Sigmoid colon (tissue), 7 donors: ENCODE data around the gene COL4A3. TPM values are rescaled to one million over a fixed set of nuclear protein-coding genes. Genes with fewer than 3 reads are reported as not detected.
"Not testable (repeated sequence)": the region's sequence is repeated elsewhere in the genome, so short reads cannot be mapped to it uniquely, and the experiment has no call there.

Experiments used
- DNase-seq: peaks from one replicate; pipeline ENCODE4 v3.0.0-alpha.2; 2019
- H3K27ac ChIP-seq, 4 donors: fragments of 200-600 bp; sonication (generic); one replicate each; pipeline ENCODE4 v1.5.1; 2016 to 2019; ENCODE audit warnings: mild to moderate bottlenecking in 1 of 4
- H3K27me3 ChIP-seq, 3 donors: fragments of 200-600 bp; sonication (generic); one replicate each; pipeline ENCODE4 v1.5.1; 2019; ENCODE audit warnings: mild to moderate bottlenecking in 1 of 3
- H3K36me3 ChIP-seq, 4 donors: fragments of 200-600 bp; sonication (generic); one replicate each; pipeline ENCODE4 v1.5.1; 2016 to 2019
- H3K4me1 ChIP-seq, 4 donors: fragments of 200-600 bp; sonication (generic); one replicate each; pipeline ENCODE4 v1.5.1; 2017 to 2019
- H3K4me3 ChIP-seq, 4 donors: fragments of 200-600 bp; sonication (generic); one replicate each; pipeline ENCODE4 v1.5.1; 2017 to 2019; ENCODE audit warnings: mild to moderate bottlenecking in 2 of 4, moderate library complexity in 1 of 4
- H3K9me3 ChIP-seq, 4 donors: fragments of 200-600 bp in 3 of 4; sonication (generic) in 3 of 4; one replicate each; pipeline versions ENCODE4 v1.5.1 to v1.6.1; 2013 to 2019
- EP300 ChIP-seq, 4 donors: sonication (generic); formaldehyde crosslinking; IDR thresholded peaks; one replicate each; pipeline ENCODE4 v1.6.1; 2017; ENCODE audit warnings: antibody characterized with exemption in 4 of 4
- POLR2A ChIP-seq, 2 donors: fragments of 450-650 bp; IDR thresholded peaks; one replicate each; pipeline ENCODE4 v1.6.1; 2016; ENCODE audit warnings: antibody characterized with exemption in 2 of 2, mild to moderate bottlenecking in 2 of 2, moderate library complexity in 2 of 2
- POLR2AphosphoS5 ChIP-seq, 4 donors: sonication (generic); formaldehyde crosslinking; IDR thresholded peaks; one replicate each; pipeline ENCODE4 v1.6.1; 2017; ENCODE audit warnings: antibody characterized with exemption in 4 of 4
- WGBS, 2 donors: extraction: QIAGEN DNeasy Blood & Tissue Kit; methylation state at CpG; one replicate each; pipeline ENCODE4 v1.1.7; 2013; 5-methylcytosine and 5-hydroxymethylcytosine counted together
- intact Hi-C: fragments of 100-400 bp; cut with DNase I; formaldehyde crosslinking; loops from one replicate; pipeline ENCODE4 v1.15.1; 2023
- polyA plus RNA-seq, 3 donors: library from polyadenylated mRNA; stranded (reverse); fragments of 200-250 nt; gene quantifications; one replicate each; pipeline ENCODE4 v1.2.3, GENCODE V29; 2013
- total RNA-seq, 4 donors: library from RNA; depleted of rRNA; stranded (reverse); fragments of >200 nt; gene quantifications; one replicate each; pipeline ENCODE4 v1.1.0, GENCODE V29; 2016
- TF ChIP-seq, protein P1 (sequence below), 4 experiments: fragments of 450-650 bp in 3 of 4; fragments of 200-600 bp in 1 of 4; IDR thresholded peaks; one replicate each; pipeline ENCODE4 v1.5.1; 2016 to 2019; ENCODE audit warnings: antibody characterized with exemption in 4 of 4, mild to moderate bottlenecking in 3 of 4, moderate library complexity in 2 of 4
- donor health status: healthy with polysubstance abuse.
- donor health status: Bipolar disorder and iron deficiency.
- donor health status: healthy.

COL4A3 gene
- total and polyA plus RNA-seq, 7 donors = under 0.01 to 1.6 (median 0.93) TPM; not detected in 1

DNA sequence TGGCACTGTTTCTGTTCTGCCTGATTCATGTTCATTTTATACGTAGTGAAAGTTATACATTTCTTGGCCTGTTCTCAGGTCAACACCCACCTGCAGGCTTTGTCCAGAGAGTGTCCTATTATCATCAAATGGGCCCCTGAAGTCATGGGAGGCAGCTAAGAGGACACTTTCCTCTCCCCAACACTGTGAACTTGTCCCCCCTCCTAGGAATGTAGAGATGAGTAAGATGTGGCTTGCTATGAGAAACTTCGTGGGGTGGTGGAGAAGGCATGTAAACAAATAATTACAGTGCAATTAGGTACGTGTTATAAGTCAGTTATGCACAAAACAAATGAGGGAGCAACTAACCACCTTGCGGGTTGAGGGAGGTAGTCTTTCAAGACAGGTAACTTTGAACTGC, 57.9 kb downstream of the COL4A3 start:
- H3K36me3 ChIP-seq = no peaks in the 10 kb centered on the region
- TF ChIP-seq, protein P1, sequence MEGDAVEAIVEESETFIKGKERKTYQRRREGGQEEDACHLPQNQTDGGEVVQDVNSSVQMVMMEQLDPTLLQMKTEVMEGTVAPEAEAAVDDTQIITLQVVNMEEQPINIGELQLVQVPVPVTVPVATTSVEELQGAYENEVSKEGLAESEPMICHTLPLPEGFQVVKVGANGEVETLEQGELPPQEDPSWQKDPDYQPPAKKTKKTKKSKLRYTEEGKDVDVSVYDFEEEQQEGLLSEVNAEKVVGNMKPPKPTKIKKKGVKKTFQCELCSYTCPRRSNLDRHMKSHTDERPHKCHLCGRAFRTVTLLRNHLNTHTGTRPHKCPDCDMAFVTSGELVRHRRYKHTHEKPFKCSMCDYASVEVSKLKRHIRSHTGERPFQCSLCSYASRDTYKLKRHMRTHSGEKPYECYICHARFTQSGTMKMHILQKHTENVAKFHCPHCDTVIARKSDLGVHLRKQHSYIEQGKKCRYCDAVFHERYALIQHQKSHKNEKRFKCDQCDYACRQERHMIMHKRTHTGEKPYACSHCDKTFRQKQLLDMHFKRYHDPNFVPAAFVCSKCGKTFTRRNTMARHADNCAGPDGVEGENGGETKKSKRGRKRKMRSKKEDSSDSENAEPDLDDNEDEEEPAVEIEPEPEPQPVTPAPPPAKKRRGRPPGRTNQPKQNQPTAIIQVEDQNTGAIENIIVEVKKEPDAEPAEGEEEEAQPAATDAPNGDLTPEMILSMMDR (IDR thresholded peaks at IDR 0.05) = no peak
- intact Hi-C loops = no loop called here
- H3K27me3 ChIP-seq = no peaks in the 10 kb centered on the region
- H3K4me1 ChIP-seq = no peaks in the 10 kb centered on the region
- H3K27ac ChIP-seq = no peak overlapping the region
- H3K4me3 ChIP-seq = no peak overlapping the region
- H3K9me3 ChIP-seq = no peaks in the 10 kb centered on the region
- 56 to 73% methylated on average over 4 of the region's 4 CpGs for WGBS, 2 donors
- DNase-seq = no peak

DNA sequence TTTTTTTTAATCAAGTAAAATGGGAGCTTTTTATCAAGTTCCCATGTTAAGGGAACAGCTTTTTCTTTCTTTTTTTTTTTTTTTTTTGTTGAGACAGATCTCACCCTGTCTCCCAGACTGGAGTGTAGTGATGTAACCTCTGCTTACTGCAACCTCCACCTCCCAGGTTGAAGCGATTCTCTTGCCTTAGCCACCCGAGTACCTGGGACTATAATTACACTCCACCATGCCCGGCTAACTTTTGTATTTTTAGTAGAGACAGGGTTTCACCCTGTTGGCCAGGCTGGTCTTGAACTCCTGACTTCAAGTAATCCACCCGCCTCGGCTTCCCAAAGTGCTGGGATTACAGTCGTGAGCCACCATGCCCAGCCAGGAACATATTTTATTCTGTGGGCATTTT, 61.2 kb downstream of the COL4A3 start:
- H3K4me3 ChIP-seq, intact Hi-C loops, H3K4me1 ChIP-seq, H3K27ac ChIP-seq, H3K36me3 ChIP-seq, H3K9me3 ChIP-seq, DNase-seq, H3K27me3 ChIP-seq: not testable (repeated sequence)
- 93 to 94% methylated on average over 6 of the region's 6 CpGs for WGBS, 2 donors

DNA sequence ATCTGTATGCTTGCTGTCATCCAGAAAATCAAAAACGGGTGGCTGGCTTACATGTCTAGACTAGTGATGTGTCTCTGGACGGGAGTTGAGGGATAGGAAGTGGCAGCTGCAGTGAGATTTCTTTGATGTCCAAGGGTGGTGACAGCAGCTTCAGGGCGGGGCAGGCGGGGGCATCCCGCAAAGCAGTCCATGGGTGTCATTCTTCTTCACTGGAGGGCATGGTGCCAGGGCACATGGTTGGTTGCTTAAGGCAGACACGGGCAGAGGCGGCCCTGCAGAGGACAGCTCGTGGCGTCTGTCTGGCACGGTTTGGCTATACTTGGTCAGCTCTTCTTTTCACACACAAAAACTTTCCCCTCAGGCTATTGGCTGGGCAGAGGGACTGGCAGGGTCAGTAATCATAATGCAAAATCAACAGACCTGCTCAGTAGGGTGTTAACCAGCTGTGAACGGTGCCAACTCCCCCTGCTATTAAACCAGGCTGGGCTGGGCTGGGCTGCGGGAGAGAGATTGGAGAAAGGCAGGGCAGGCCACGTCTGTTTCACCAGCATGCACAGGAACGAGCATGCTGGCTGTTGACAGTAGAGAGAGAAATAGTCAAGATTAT, 63.7 kb downstream of the COL4A3 start:
- Histone ChIP-seq H3K9me3 (no peaks in the 10 kb centered on the region), H3K27ac (no peak overlapping the region), H3K4me3 (no peak overlapping the region), H3K4me1 (peaks cover 0 to 10% (median 0%) of the 10 kb centered on the region in 4 donors), H3K27me3 (no peaks in the 10 kb centered on the region), H3K36me3 (no peaks in the 10 kb centered on the region)
- TF ChIP-seq EP300 (IDR thresholded peaks at IDR 0.05) (no peak), POLR2A (IDR thresholded peaks at IDR 0.05) (no peak)
- TF ChIP-seq, protein P1 (IDR thresholded peaks at IDR 0.05) = no peak
- DNase-seq = peak; percentile 71
- intact Hi-C loops = no loop called here
- WGBS, 2 donors = 17 to 59% methylated on average over 14 of the region's 14 CpGs

DNA sequence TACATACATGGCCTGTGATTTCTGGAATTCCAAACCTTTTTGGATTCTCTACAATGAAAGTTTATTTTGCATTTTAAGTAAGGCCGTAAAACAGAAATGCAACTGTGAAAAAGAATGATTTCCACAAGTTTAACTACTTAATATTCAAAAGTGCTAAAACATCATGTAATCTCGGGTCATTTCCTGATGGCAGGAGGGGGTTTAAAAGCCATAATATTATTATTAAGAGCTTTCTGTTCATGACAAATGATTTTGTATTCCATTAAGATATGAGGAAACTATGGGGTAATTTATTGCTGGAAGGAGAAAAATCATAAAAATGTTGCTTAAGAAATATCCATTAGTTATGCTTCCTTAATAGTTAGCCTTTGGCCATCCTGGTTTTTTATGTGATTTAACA, 65.7 kb downstream of the COL4A3 start:
- Histone ChIP-seq H3K27ac (no peak overlapping the region), H3K36me3 (no peaks in the 10 kb centered on the region), H3K9me3 (no peaks in the 10 kb centered on the region), H3K27me3 (no peaks in the 10 kb centered on the region), H3K4me3 (no peak overlapping the region), H3K4me1 (peaks cover 0 to 10% (median 0%) of the 10 kb centered on the region in 4 donors)
- TF ChIP-seq EP300 (IDR thresholded peaks at IDR 0.05) (no peak), POLR2A (IDR thresholded peaks at IDR 0.05) (no peak), POLR2AphosphoS5 (IDR thresholded peaks at IDR 0.05) (no peak)
- TF ChIP-seq, protein P1 (IDR thresholded peaks at IDR 0.05) = no peak
- no peak for DNase-seq
- intact Hi-C loops = no loop called here
- WGBS, 2 donors = 70 to 85% methylated on average over 2 of the region's 2 CpGs

DNA sequence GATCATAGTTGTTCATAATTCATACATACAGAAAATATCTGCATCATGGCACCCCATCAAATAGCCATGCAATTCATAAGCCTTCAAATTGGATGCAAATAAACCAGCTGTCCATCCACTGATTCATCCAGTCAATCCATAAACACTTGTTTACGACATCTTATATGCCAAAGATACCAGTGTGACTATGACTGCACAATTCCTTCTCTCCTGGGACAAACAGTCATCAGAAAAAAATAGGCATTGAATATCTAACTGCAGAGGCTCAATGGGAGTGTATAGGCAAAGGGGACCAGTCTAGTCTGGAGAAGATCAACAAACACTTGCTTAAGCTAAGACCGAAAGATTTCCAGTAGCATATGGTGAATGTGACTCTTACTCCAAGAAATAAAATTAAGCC, 70.0 kb downstream of the COL4A3 start:
- H3K27me3 ChIP-seq = no peaks in the 10 kb centered on the region
- no peak for TF ChIP-seq EP300 (IDR thresholded peaks at IDR 0.05)
- no peak for TF ChIP-seq POLR2AphosphoS5 (IDR thresholded peaks at IDR 0.05)
- TF ChIP-seq, protein P1 (IDR thresholded peaks at IDR 0.05) = no peak
- TF ChIP-seq POLR2A (IDR thresholded peaks at IDR 0.05) = no peak
- H3K27ac ChIP-seq = no peak overlapping the region
- intact Hi-C loops = no loop called here
- no peaks in the 10 kb centered on the region for H3K36me3 ChIP-seq
- H3K9me3 ChIP-seq = no peaks in the 10 kb centered on the region
- 88 to 93% methylated on average over 2 of the region's 2 CpGs for WGBS, 2 donors
- no peak overlapping the region for H3K4me3 ChIP-seq
- DNase-seq = no peak
- H3K4me1 ChIP-seq = peaks cover 0 to 7% (median 0%) of the 10 kb centered on the region in 4 donors
